ENCODE results near the gene MMEL1. TPM values are rescaled to one million over a fixed set of nuclear protein-coding genes. Genes with fewer than 3 reads are reported as not detected.

The MMEL1 gene
- total and polyA plus RNA-seq, 3 donors from 2014 or later = 17.2 to 36.4 (median 18.8) TPM

GRCh38 chr1:2632051-2632430, 775 bp downstream of the MMEL1 start:
- DNase-seq = no peak
- Histone ChIP-seq H3K27me3 (no peaks in the 10 kb centered on the region), H3K9me3 (no peaks in the 10 kb centered on the region), H3K4me1 (peaks cover 19% of the 10 kb centered on the region), H3K27ac (no peak overlapping the region), H3K36me3 (ENCODE audit: low read depth, missing control alignments) (no peaks in the 10 kb centered on the region), H3K4me3 (no peak overlapping the region)
- no peak for TF ChIP-seq POLR2A (IDR thresholded peaks at IDR 0.05)
- no peak for TF ChIP-seq CTCF (IDR thresholded peaks at IDR 0.05)
- intact Hi-C loops (cut with DNase I; ENCODE audit: low total_unique reads) = no loop called here
- 68 to 77% methylated on average over 5 to 8 of the region's 8 CpGs for WGBS, 2 donors

- H3K27me3 ChIP-seq = no peaks in the 10 kb centered on the region
- TF ChIP-seq CTCF (IDR thresholded peaks at IDR 0.05) (no peak), POLR2A (IDR thresholded peaks at IDR 0.05) (no peak)
Measured at GRCh38 chr1:2631136-2632050, 1.4 kb downstream of the MMEL1 start.

GRCh38 chr1:2630498-2631135, 2.2 kb downstream of the MMEL1 start:
- no peak for TF ChIP-seq CTCF (IDR thresholded peaks at IDR 0.05)
- no peak for TF ChIP-seq POLR2A (IDR thresholded peaks at IDR 0.05)
- Histone ChIP-seq H3K9me3 (no peaks in the 10 kb centered on the region), H3K27me3 (no peaks in the 10 kb centered on the region), H3K4me1 (peaks cover 19% of the 10 kb centered on the region), H3K27ac (no peak overlapping the region), H3K36me3 (ENCODE audit: low read depth, missing control alignments) (no peaks in the 10 kb centered on the region), H3K4me3 (no peak overlapping the region)
- no peak for DNase-seq
- intact Hi-C loops (cut with DNase I; ENCODE audit: low total_unique reads) = no loop called here
- WGBS, 2 donors = 70 to 79% methylated on average over 35 of the region's 35 CpGs

More at GRCh38 chr1:2631136-2632050, 1.4 kb downstream of the MMEL1 start:
- Histone ChIP-seq H3K27ac (no peak overlapping the region), H3K36me3 (ENCODE audit: low read depth, missing control alignments) (no peaks in the 10 kb centered on the region), H3K4me3 (no peak overlapping the region), H3K4me1 (peaks cover 19% of the 10 kb centered on the region), H3K9me3 (no peaks in the 10 kb centered on the region)
- DNase-seq = no peak
- 77 to 83% methylated on average over 20 to 24 of the region's 24 CpGs for WGBS, 2 donors
- intact Hi-C loops (cut with DNase I; ENCODE audit: low total_unique reads) = no loop called here

GRCh38 chr1:2629627-2630497, 3.0 kb downstream of the MMEL1 start:
- no peaks in the 10 kb centered on the region for H3K27me3 ChIP-seq
- 66% methylated on average over 12 to 23 of the region's 23 CpGs for WGBS, 2 donors

More at GRCh38 chr1:2629627-2630497, 3.0 kb downstream of the MMEL1 start:
- Histone ChIP-seq H3K27ac (no peak overlapping the region), H3K36me3 (ENCODE audit: low read depth, missing control alignments) (no peaks in the 10 kb centered on the region), H3K9me3 (no peaks in the 10 kb centered on the region), H3K4me3 (peak overlapping the region in 1 of 2 donors; percentile 12), H3K4me1 (peaks cover 19% of the 10 kb centered on the region)
- DNase-seq = no peak
- TF ChIP-seq POLR2A (IDR thresholded peaks at IDR 0.05) (no peak), CTCF (IDR thresholded peaks at IDR 0.05) (no peak)
- intact Hi-C loops (cut with DNase I; ENCODE audit: low total_unique reads) = no loop called here

Measured in testis (tissue), 3 donors.